Thyroid gland (tissue), 4 donors: ENCODE results near the gene C9orf43. TPM values are rescaled to one million over a fixed set of nuclear protein-coding genes. Genes with fewer than 3 reads are reported as not detected.
A peak's percentile ranks its signal among the peaks of the same experiment; 100 is the strongest.
"Not testable (repeated sequence)": the region's sequence is repeated elsewhere in the genome, so short reads cannot be mapped to it uniquely, and the experiment has no call there.

Source experiments
- DNase-seq, 2 donors: peaks; one replicate each; pipeline ENCODE4 v3.0.0-alpha.2; 2019
- H3K27ac ChIP-seq, 3 donors: fragments of 200-600 bp; sonication (generic); 1 replicate in 2 of 3; 2 replicates in 1 of 3; pipeline ENCODE4 v1.5.1; 2016 to 2019; ENCODE audit warnings: mild to moderate bottlenecking in 1 of 3, moderate library complexity in 1 of 3
- H3K27me3 ChIP-seq: fragments of 200-600 bp; sonication (generic); one replicate; pipeline ENCODE4 v1.5.1; 2019
- H3K36me3 ChIP-seq, 2 donors: fragments of 200-600 bp; sonication (generic); one replicate each; pipeline ENCODE4 v1.5.1; 2016 to 2019
- H3K4me1 ChIP-seq, 2 donors: fragments of 200-600 bp; sonication (generic); one replicate each; pipeline ENCODE4 v1.5.1; 2017 to 2019
- H3K4me3 ChIP-seq, 3 donors: fragments of 200-600 bp; sonication (generic); replicated peaks in 1 of 3; 1 replicate in 2 of 3; 2 replicates in 1 of 3; pipeline ENCODE4 v1.5.1; 2016; ENCODE audit warnings: mild to moderate bottlenecking in 1 of 3
- H3K9me3 ChIP-seq: fragments of 200-600 bp; sonication (generic); one replicate; pipeline ENCODE4 v1.5.1; 2017
- POLR2A ChIP-seq, 2 donors: fragments of 450-650 bp; IDR thresholded peaks; one replicate each; pipeline ENCODE4 v1.6.1; 2017; ENCODE audit warnings: antibody characterized with exemption in 2 of 2, mild to moderate bottlenecking in 2 of 2, moderate library complexity in 1 of 2
- WGBS, 2 donors: methylation state at CpG; one replicate each; pipeline ENCODE4 v1.1.5; 2017; 5-methylcytosine and 5-hydroxymethylcytosine counted together
- intact Hi-C: fragments of 100-400 bp; cut with DNase I; formaldehyde crosslinking; loops from one replicate; pipeline ENCODE4 v1.15.1; 2023
- total RNA-seq, 4 donors: library from RNA; depleted of rRNA; stranded (reverse); fragments of >200 nt; gene quantifications; one replicate each; pipeline ENCODE4 v1.2.3, GENCODE V29; 2016
- TF ChIP-seq, protein P1 (sequence below), 6 experiments: fragments of 200-600 bp in 3 of 6; fragments of 450-650 bp in 3 of 6; sonication (generic) in 3 of 6; IDR thresholded peaks; one replicate each; pipeline ENCODE4 v1.5.1; 2016 to 2019; ENCODE audit warnings: antibody characterized with exemption in 6 of 6, mild to moderate bottlenecking in 2 of 6, inconsistent platforms in 1 of 6, moderate library complexity in 1 of 6

Gene C9orf43
- 1 to 10 TPM in 2 of 4 donors, under 1 TPM in 2; 0.39 to 2.5 (median 0.84) TPM for total RNA-seq

DNA sequence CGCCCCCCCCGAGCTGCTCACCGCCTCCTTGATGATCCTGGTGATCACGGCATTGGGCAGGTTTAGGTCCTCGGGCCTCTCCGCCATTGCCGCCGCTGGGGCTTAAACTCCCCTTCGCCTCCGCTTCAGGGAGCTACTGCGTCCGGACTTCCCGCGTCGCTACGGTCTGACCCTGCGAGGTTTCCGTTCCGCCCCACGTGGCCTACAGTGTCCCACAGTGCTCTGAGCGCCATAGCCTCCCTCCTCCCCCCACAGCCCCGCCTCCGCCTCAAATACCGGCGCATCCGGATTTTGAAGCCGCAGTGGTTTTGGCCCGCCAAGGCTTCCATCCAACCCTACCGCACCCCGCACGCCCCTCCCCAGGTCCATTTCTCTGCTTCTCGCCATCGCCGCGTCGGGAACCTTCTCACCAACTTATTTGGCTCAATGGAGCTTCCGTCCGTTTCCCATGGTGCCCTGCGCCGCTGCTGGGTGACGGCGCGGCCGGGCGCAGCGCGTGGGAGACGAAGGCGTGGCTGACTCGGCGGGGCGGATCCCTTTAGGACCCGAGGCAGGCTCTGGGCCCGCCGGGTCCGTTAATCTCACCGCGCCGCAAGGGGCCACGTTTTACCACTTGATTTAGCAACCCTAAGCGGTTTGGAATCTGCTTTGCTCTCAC, at the start of gene C9orf43, which contains the start of gene POLE3:
TSS of gene C9orf43 (plus strand) at position 541 of the 658 bp plus-strand sequence. CDS start 2,747 bp downstream, outside the sequence.
TSS of gene POLE3 (minus strand) at position 469 of the 658 bp plus-strand sequence. CDS start at position 87, 382 bp downstream.
- Histone ChIP-seq H3K9me3 (no peaks in the 10 kb centered on the region), H3K36me3 (peaks cover 10 to 11% of the 10 kb centered on the region in 2 donors), H3K27me3 (no peaks in the 10 kb centered on the region), H3K4me3 (peak within 1 kb of the TSS; percentile 67 to 79 (median 67)), H3K4me1 (peaks cover 6 to 11% of the 10 kb centered on the region in 2 donors), H3K27ac (peak within 1 kb of the TSS; percentile 97 to 99 (median 99))
- DNase-seq: peak; percentile 94 to 95
- TF ChIP-seq, protein P1, sequence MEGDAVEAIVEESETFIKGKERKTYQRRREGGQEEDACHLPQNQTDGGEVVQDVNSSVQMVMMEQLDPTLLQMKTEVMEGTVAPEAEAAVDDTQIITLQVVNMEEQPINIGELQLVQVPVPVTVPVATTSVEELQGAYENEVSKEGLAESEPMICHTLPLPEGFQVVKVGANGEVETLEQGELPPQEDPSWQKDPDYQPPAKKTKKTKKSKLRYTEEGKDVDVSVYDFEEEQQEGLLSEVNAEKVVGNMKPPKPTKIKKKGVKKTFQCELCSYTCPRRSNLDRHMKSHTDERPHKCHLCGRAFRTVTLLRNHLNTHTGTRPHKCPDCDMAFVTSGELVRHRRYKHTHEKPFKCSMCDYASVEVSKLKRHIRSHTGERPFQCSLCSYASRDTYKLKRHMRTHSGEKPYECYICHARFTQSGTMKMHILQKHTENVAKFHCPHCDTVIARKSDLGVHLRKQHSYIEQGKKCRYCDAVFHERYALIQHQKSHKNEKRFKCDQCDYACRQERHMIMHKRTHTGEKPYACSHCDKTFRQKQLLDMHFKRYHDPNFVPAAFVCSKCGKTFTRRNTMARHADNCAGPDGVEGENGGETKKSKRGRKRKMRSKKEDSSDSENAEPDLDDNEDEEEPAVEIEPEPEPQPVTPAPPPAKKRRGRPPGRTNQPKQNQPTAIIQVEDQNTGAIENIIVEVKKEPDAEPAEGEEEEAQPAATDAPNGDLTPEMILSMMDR (IDR thresholded peaks at IDR 0.05): peak in 1 of 6 experiments; percentile 27
- peak in 1 of 2 donors; percentile 88 for TF ChIP-seq POLR2A (IDR thresholded peaks at IDR 0.05)
- WGBS, 2 donors: 0% methylated on average over 46 to 53 of the region's 61 CpGs
- intact Hi-C loops: no loop called here

GRCh38 chr9:113361304-113362018, 49.1 kb upstream of the C9orf43 start:
- Histone ChIP-seq H3K36me3 (no peaks in the 10 kb centered on the region), H3K4me3 (no peak overlapping the region), H3K4me1 (peaks cover 16 to 28% of the 10 kb centered on the region in 2 donors), H3K27ac (peak overlapping the region; percentile 35 to 64 (median 51)), H3K27me3 (no peaks in the 10 kb centered on the region), H3K9me3 (no peaks in the 10 kb centered on the region)
- intact Hi-C loops: no loop called here
- no peak for TF ChIP-seq POLR2A (IDR thresholded peaks at IDR 0.05)
- TF ChIP-seq, protein P1 (IDR thresholded peaks at IDR 0.05): no peak
- WGBS, 2 donors: 72 to 75% methylated on average over 7 of the region's 7 CpGs
- DNase-seq: no peak

- no peak overlapping the region for H3K4me3 ChIP-seq
- no peaks in the 10 kb centered on the region for H3K36me3 ChIP-seq
- no peaks in the 10 kb centered on the region for H3K27me3 ChIP-seq
- no peaks in the 10 kb centered on the region for H3K9me3 ChIP-seq
- DNase-seq: no peak
- intact Hi-C loops: no loop called here
- H3K4me1 ChIP-seq: peaks cover 16 to 28% of the 10 kb centered on the region in 2 donors
- H3K27ac ChIP-seq: peak overlapping the region; percentile 42 to 90 (median 57)
- 84 to 93% methylated on average over 3 of the region's 3 CpGs for whole genome bisulfite sequencing, 2 donors
- no peak for TF ChIP-seq POLR2A (IDR thresholded peaks at IDR 0.05)
- TF ChIP-seq, protein P1 (IDR thresholded peaks at IDR 0.05): no peak
Observed at GRCh38 chr9:113363336-113363735, 47.2 kb upstream of the C9orf43 start.

DNA sequence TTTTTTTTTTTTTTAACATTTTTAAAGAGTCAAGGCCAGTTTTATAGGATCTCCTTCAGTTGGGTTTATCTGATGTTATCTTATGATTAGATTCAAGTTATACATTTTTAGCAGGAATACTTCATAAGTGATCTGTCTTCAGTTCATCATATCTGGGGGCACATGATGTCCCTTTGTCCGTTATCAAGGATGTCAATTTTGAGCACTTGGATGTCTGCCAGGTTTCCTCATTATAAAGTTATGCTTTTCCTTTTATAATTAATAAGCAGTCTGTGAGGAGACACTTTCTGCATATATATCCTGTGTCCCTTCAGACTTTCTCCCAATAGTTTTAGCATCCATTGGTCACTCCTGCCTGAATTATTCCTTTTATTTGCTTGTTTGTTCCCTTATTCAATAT, 45.6 kb upstream of the C9orf43 start:
- TF ChIP-seq, protein P1 (IDR thresholded peaks at IDR 0.05): no peak
- TF ChIP-seq POLR2A (IDR thresholded peaks at IDR 0.05): no peak
- Histone ChIP-seq H3K27ac (no peak overlapping the region), H3K27me3 (no peaks in the 10 kb centered on the region), H3K36me3 (no peaks in the 10 kb centered on the region), H3K4me3 (no peak overlapping the region), H3K4me1 (peaks cover 16 to 28% of the 10 kb centered on the region in 2 donors), H3K9me3 (no peaks in the 10 kb centered on the region)
- 72 to 83% methylated on average over 1 of the region's 1 CpG for WGBS, 2 donors
- intact Hi-C loops: no loop called here
- DNase-seq: no peak

DNA sequence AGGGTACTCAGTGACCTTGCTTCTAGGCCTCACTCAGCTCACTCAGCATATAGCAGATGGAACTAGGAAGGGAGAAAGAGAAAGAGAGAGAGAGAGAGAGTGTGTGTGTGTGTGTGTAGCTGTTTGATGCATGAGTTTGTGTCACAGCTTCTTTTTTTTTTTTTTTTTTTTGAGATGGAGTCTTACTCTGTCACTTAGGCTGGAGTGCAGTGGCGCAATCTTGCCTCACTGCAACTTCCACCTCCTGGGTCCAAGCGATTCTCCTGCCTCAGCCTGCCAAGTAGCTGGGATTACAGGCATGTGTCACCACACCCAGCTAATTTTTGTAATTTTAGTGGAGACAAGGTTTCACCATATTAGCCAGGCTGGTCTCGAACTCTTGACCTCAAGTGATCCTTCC, 44.9 kb upstream of the C9orf43 start:
- WGBS, 2 donors: 86 to 98% methylated on average over 3 of the region's 3 CpGs
- DNase-seq: not testable (repeated sequence)

More for the DNA sequence above, 44.9 kb upstream of the C9orf43 start:
- H3K27ac ChIP-seq, intact Hi-C loops, H3K9me3 ChIP-seq, H3K4me3 ChIP-seq, H3K27me3 ChIP-seq, H3K36me3 ChIP-seq: not testable (repeated sequence)
- peaks cover 15 to 24% of the 10 kb centered on the region in 2 donors for H3K4me1 ChIP-seq
